A673 (cell line): ENCODE data around the gene SLC16A6. TPM values are rescaled to one million over a fixed set of nuclear protein-coding genes. Genes with fewer than 3 reads are reported as not detected.
A peak's percentile ranks its signal among the peaks of the same experiment; 100 is the strongest.
"Not testable (repeated sequence)": the region's sequence is repeated elsewhere in the genome, so short reads cannot be mapped to it uniquely, and the experiment has no call there.

Experiments
- Bru-seq: library from RNA; stranded (reverse); fragments of 400-500 nt; gene quantifications from one replicate; lab custom pipeline; 2021; lab: Mats Ljungman, UMichigan
- BruChase-seq, 2 experiments: library from RNA; stranded (reverse); fragments of 400-500 nt; gene quantifications; one replicate each; lab custom pipeline; 2021; lab: Mats Ljungman, UMichigan
- BruUV-seq: library from RNA; stranded (reverse); fragments of 400-500 nt; replicated peaks from 2 replicates; lab custom pipeline; 2021; lab: Mats Ljungman, UMichigan
- CTCF ChIA-PET: fragments of 300-600 bp; sonication (Branson Sonifier 250); formaldehyde crosslinking; loops from one replicate; lab custom pipeline; 2022; ENCODE audit warnings: antibody characterized with exemption; lab: Charles Lee
- POLR2A ChIA-PET: fragments of 300-600 bp; sonication (Branson Sonifier 250); formaldehyde crosslinking; loops from one replicate; lab custom pipeline; 2022; ENCODE audit warnings: antibody characterized with exemption; ENCODE audit not compliant: low non-redundant PET; lab: Charles Lee
- DNase-seq: peaks from one replicate; pipeline ENCODE4 v3.0.0-alpha.2; 2015; ENCODE audit warnings: low spot score
- H3K27ac ChIP-seq: fragments of 200-600 bp; sonication (generic); 2 replicates; pipeline ENCODE4 v1.5.1; 2016; ENCODE audit warnings: mixed run types, low read depth, mild to moderate bottlenecking, mixed read lengths, antibody characterized with exemption, low read length; ENCODE audit not compliant: poor library complexity, severe bottlenecking
- H3K27me3 ChIP-seq: fragments of 200-600 bp; sonication (generic); replicated peaks from 2 replicates; pipeline ENCODE4 v1.6.1; 2017; ENCODE audit warnings: mixed run types, low read depth, mild to moderate bottlenecking, mixed read lengths, antibody characterized with exemption, low read length; ENCODE audit not compliant: insufficient read depth, poor library complexity
- H3K36me3 ChIP-seq: fragments of 200-600 bp; sonication (generic); 2 replicates; pipeline ENCODE4 v1.6.1; 2016; ENCODE audit warnings: mixed run types, mild to moderate bottlenecking, mixed read lengths, antibody characterized with exemption, low read length; ENCODE audit not compliant: insufficient read depth, poor library complexity, severe bottlenecking
- H3K4me1 ChIP-seq: fragments of 200-600 bp; sonication (generic); 2 replicates; pipeline ENCODE4 v1.6.1; 2017; ENCODE audit warnings: mixed run types, mild to moderate bottlenecking, mixed read lengths, antibody characterized with exemption, low read length; ENCODE audit not compliant: insufficient read depth, poor library complexity, severe bottlenecking
- H3K4me3 ChIP-seq: fragments of 200-600 bp; sonication (generic); 2 replicates; pipeline ENCODE4 v1.5.1; 2016; ENCODE audit warnings: low read depth, mixed run types, mild to moderate bottlenecking, mixed read lengths, low read length; ENCODE audit not compliant: poor library complexity, severe bottlenecking
- H3K9me3 ChIP-seq: fragments of 200-600 bp; sonication (generic); 2 replicates; pipeline ENCODE4 v1.6.1; 2016; ENCODE audit warnings: mixed run types, low read depth, mild to moderate bottlenecking, mixed read lengths, antibody characterized with exemption, low read length; ENCODE audit not compliant: poor library complexity, severe bottlenecking
- EZH2 ChIP-seq: fragments of 200-600 bp; sonication (generic); IDR thresholded peaks from 2 replicates; pipeline ENCODE4 v1.6.1; 2017; ENCODE audit warnings: borderline replicate concordance, low read depth, mild to moderate bottlenecking, mixed read lengths, antibody characterized with exemption, low read length; ENCODE audit not compliant: poor library complexity, severe bottlenecking
- intact Hi-C: fragments of 100-400 bp; cut with micrococcal nuclease; formaldehyde crosslinking; loops from one replicate; pipeline ENCODE4 v1.10.0; 2022; ENCODE audit not compliant: unreplicated experiment
- long read RNA-seq: library from polyadenylated mRNA; stranded (forward); transcript quantifications from one replicate; pipeline ENCODE4 v2.0.0, GENCODE V29; 2022
- total RNA-seq: library from RNA; stranded (reverse); gene quantifications from 2 replicates; pipeline ENCODE4 v1.2.3, GENCODE V29; 2021
- TF ChIP-seq, protein P1 (sequence below): fragments of 300-800, 200-600 bp; sonication (generic); conservative IDR thresholded peaks from 2 replicates; pipeline ENCODE4 v1.5.1; 2017; ENCODE audit warnings: low read depth, mild to moderate bottlenecking, antibody characterized with exemption, low read length, moderate library complexity, mixed read lengths

The SLC16A6 gene
- 0.55 and 0.67 TPM in 2 replicates for total RNA-seq
- percentile 33 among the genes with signal in this experiment for Bru-seq, nascent RNA
- BruChase-seq, experiment 1, labeled RNA remaining after a 2-hour chase = percentile 28 among the genes with signal in this experiment
- percentile 32 among the genes with signal in this experiment for BruChase-seq, experiment 2, labeled RNA remaining after a 6-hour chase
- long read RNA-seq = 0 reads

DNA sequence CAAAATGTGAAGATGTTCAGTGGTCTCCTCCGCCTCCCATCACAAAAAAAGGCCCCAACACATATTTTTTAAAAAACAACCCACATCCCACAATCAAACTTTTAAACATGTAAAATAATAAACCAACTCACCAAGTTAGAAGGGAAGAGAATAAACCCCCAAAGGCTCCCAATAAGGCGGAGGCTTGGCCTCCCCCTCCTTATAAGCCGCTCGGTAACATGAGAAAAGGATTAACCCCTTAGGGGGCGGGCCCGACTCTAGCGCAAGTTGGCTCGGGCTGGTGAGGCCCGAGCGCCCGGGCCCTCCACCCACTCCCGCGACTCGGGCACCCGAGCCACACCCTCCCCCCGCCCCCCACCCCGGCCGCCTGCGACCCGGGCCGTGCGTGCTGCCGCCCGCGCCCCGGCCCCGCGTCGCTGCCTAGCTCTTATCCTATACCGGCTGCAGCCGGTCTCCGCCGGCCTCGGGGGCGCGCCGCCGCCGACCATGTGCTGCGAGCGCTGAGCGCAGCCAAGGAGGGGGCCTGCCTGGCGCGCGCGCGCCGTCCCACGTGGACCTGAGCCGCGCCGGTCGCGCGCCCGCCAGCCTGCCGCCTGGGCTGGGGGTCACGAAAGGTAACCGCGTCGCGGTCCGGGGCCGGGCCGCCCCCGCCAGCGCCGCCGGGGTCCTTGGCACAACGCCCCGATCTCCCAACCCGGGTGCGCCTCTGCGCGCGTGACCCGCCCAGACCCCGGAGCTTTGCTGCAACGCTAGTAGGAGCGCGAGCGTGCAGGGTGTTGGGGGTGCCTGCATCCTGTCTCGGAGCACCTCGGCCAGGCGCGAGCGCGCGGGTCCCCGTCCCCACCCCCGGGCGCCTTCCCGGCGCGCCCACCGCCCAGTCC, at the start of gene SLC16A6, which contains the start of gene ARSG:
SLC16A6 (minus strand) TSS at position 173 of the 881 bp plus-strand sequence. CDS start 12,807 bp downstream, outside the sequence.
ARSG (plus strand) TSS at position 541 of the 881 bp plus-strand sequence. CDS start 15,999 bp downstream, outside the sequence.
- CTCF ChIA-PET = interaction anchor here (0.7 kb wide), 1 partner anchor 61 kb away, joined by 3 read pairs; no protein-coding TSS in a partner anchor
- peak within 1 kb of the TSS; percentile 79 for H3K27ac ChIP-seq
- peaks cover 18% of the 10 kb centered on the region for H3K27me3 ChIP-seq
- DNase-seq = peak; percentile 76
- intact Hi-C loops = no loop called here
- TF ChIP-seq EZH2 = no peak
- TF ChIP-seq, protein P1, sequence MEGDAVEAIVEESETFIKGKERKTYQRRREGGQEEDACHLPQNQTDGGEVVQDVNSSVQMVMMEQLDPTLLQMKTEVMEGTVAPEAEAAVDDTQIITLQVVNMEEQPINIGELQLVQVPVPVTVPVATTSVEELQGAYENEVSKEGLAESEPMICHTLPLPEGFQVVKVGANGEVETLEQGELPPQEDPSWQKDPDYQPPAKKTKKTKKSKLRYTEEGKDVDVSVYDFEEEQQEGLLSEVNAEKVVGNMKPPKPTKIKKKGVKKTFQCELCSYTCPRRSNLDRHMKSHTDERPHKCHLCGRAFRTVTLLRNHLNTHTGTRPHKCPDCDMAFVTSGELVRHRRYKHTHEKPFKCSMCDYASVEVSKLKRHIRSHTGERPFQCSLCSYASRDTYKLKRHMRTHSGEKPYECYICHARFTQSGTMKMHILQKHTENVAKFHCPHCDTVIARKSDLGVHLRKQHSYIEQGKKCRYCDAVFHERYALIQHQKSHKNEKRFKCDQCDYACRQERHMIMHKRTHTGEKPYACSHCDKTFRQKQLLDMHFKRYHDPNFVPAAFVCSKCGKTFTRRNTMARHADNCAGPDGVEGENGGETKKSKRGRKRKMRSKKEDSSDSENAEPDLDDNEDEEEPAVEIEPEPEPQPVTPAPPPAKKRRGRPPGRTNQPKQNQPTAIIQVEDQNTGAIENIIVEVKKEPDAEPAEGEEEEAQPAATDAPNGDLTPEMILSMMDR = no peak
- H3K9me3 ChIP-seq = no peaks in the 10 kb centered on the region
- peak within 1 kb of the TSS; percentile 67 for H3K4me3 ChIP-seq
- H3K4me1 ChIP-seq = peaks cover 12% of the 10 kb centered on the region
- H3K36me3 ChIP-seq = no peaks in the 10 kb centered on the region
- POLR2A ChIA-PET = no interaction called here
- BruUV-seq = no TSS peak

- Histone ChIP-seq H3K4me1 (no peaks in the 10 kb centered on the region), H3K27me3 (no peaks in the 10 kb centered on the region), H3K36me3 (no peaks in the 10 kb centered on the region), H3K27ac (no peak overlapping the region), H3K9me3 (no peaks in the 10 kb centered on the region), H3K4me3 (no peak overlapping the region)
- ChIA-PET CTCF (no interaction called here), POLR2A (no interaction called here)
- TF ChIP-seq, protein P1 = no peak
- TF ChIP-seq EZH2 = no peak
- intact Hi-C loops = no loop called here
- DNase-seq = no peak
- BruUV-seq = no TSS peak
These were observed 43.5 kb upstream of the SLC16A6 start for GRCh38 chr17:68334393-68334792.

- H3K4me3 ChIP-seq, BruUV-seq, H3K9me3 ChIP-seq, intact Hi-C loops, H3K27ac ChIP-seq, DNase-seq, H3K27me3 ChIP-seq, CTCF ChIA-PET, H3K4me1 ChIP-seq, H3K36me3 ChIP-seq, POLR2A ChIA-PET: not testable (repeated sequence)
These were observed 41.0 kb upstream of the SLC16A6 start for GRCh38 chr17:68331932-68332331.
